GM19438 (cell line): ENCODE measurements around the gene PELI2.

Experiments used
- ATAC-seq: cut with Tn5 transposase; IDR thresholded peaks from one replicate; pipeline ENCODE4 v1.9.1; 2021; ENCODE audit warnings: low read depth; ENCODE audit not compliant: unreplicated experiment

The PELI2 gene

DNA sequence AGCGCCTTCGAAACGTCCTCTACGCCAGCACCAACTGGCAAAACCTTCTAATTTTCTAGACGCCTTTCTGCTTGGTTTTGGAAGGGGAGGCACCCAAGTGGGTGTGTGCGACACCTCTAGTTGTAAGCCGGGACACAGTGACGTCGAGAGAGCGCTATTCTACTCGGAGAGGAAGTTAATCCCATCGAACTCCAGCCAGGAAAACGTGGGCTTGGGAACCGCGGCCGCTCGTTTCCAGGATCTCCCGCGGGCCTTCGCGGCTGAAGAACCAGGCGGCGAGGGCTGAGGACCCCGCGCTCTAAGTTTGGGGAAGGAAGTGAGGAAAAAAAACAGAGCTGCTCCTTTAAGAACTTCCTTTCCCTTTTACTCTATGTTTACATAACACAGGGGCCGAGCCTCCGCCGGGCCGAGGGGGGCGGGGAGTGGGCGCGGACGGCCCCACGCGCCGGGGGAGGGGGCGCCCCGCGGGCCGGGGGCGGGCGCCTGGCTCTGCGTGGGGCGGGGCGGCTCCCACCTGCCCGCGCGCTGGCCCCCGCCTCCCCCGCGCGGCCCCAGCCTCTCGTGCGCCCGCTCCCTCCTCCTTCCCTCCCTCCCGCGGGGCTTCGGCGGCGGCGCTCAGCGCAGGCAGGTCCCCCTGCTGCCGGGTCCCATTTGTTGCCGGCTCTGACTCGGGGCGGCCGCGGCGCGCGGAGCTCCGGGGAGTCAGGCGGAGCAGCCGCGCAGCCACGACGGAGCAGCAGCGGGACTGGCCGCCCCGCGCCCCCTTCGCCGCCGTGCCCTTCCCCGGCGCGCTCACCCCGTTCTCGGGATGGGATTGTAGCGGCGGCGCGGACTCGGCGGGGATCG lies at the start of gene PELI2:
Gene PELI2, plus strand, starts transcription at position 647 of the 846 bp plus-strand sequence. CDS start 250 bp downstream, outside the sequence.
- ATAC-seq, result peak; percentile 78

DNA sequence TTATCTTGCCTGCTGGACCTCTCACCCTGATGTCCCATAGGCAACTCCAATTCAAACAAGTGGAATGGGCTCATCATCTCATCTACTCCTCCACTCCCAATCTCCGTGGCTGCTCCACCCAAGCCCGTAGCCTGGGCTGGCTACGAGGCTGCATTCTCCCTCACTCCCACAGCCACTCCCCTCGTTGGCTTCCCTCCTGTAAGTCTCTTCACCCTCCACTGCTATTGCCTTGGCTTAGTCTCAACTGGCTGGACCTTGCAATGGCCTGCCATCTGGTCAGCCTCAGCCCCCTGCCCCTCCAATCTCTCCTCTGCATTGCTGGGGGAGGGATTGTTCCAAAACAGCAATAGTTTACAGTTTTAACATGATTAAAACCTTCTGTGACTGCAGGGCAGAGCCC lies 44.4 kb upstream of the PELI2 start:
- ATAC-seq, result no peak

DNA sequence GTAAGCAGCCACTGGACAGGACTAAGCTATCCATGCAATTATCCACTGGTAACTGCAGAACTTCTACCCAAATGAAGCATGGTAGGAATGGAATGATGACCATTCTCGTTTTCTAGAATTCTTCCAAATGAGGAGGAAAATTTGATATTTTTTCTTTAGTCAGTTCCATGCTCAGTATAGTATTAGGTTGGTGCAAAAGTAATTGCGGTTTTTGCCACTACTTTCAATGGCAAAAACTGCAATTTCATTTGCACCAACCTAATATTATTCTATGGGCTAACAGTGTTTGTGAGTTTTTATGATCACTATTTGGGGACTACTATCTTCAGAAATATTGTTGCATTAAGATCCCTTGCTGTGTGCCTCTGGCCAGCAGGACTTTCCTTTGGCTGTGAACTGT lies 42.9 kb upstream of the PELI2 start:
- no peak for ATAC-seq

DNA sequence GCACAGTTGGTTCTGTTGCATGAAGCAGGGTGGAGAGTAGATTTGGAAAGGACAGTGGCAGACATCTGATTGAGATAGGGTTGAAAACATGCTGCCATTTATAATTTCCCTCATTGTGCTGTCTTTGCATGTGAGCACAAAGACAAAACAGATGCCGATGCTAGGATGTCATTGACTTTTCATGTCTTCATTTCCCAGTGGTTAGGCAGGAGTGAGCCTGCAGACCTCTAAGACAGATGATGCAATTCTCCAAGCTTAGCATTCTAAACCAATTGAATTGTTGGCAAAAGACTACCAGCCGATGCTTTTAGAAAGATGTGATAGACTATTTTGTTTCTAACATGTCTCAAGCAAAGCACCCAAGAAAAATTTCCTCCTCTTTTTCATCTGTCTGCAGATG lies 37.1 kb upstream of the PELI2 start:
- no peak for ATAC-seq

GRCh38 chr14:56082880-56083279 lies 35.3 kb upstream of the PELI2 start:
- ATAC-seq, result no peak

- ATAC-seq, result no peak
Measured at GRCh38 chr14:56085471-56085870, 32.7 kb upstream of the PELI2 start.

DNA sequence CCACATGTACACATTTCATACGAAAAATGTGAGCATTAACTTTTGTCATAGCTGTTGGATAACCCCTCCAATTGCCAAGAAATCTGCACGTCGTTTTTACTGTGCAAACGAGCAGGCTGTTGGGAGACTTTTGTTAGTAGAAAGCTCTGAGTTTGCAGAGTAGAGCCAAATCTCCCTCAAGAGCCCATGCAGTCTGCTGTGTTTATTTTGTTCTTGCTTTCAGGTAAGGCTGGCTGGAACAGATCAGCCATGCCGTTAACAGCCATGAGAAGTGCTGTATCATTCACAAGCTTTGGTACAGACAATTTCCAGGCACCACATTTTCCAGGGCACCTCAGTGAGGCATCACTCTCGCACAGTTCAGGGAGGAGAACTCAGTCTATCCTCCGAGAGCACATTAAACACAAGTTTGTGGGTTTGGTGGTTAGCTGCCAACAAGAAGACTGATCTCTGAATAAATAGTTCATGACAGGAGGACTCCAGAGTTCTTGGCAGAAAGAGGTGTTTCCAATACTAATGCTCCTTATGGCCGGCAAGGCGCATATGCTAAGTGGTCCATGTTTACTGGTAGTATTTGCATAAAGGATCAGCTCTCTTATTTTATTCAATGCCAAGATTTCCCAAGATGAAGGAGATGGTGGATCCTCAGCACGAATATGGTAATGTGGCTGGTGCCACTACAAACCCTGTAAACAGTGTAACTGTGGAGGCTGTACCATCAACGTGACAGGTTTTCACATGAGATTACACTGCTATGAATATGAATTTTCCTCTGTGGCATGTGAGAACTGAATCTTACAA lies 30.3 kb upstream of the PELI2 start:
- ATAC-seq, result no peak

- ATAC-seq, result no peak
Measured at GRCh38 chr14:56088941-56089340, 29.3 kb upstream of the PELI2 start.

DNA sequence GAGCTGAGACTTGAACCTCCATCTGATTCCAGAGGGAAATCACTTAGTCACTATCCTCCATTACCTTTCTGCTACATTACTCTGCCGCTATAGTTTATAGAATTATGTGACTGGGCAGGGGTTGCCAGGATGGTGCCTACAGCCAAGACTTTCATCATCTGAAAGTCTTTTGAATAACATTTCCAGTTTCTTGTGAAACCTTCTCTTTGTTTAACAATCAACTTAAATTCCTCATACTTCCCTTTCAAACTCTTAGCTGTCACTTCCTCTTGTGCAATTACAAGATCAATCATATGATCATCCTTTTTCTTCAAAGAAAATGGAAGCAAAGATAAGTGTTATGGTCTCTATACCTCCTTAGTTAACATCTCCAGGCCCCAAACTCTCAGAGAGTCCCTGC lies 25.4 kb upstream of the PELI2 start:
- no peak for ATAC-seq

DNA sequence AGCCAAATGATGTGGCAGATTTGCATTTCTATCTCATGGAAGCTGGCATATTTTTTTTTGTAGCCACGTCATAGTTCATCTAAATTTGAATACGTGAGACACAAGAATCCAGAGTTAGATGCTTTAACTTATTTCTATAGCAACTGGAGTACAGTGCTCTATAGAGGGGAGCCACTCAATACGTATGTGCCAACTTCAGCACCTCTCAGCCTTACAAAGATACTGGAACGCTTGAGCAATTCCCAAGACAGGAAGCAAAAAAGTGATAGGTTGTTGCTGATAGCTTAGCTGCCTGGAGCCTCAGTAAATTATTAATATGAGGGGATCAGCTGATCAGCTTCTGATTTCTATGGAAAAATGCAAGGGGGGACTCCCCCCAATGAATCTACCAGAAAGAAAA lies 24.1 kb upstream of the PELI2 start:
- no peak for ATAC-seq

GRCh38 chr14:56098021-56098420 lies 20.2 kb upstream of the PELI2 start:
- no peak for ATAC-seq

DNA sequence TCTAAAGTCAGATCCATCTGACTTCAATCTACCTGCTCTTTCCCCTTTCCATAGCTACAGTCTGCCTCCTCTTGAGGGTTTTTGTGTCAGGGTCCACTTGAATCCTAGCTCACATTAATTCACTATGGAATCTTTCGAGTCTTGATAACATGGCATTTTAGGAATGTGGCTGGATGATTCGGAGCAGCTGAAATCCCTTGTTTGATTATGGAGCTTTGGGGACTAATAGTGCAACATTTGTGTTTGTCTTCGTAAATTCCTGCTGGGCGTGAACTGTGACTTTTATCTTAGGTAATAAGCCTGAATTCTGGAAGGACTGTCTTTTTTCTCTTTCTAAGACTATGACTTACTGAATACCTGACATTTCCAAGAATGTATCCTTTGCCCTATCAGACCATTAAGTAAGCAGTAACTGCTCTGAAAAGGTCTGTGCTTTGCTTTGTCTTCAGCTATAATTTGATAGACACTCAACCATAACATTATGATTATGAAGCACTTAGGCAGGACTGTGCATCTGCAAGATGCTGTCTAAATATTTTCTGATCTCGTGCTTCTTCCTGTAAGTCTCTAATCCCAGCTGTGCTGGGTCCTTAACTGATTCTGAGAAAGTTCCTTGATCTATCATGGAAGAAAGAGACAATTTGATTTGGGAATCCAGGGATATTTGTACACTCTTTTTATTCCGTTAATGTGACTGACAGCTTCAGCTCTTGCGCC lies 19.0 kb upstream of the PELI2 start:
- no peak for ATAC-seq

- ATAC-seq, result no peak
Measured at GRCh38 chr14:56100556-56100955, 17.7 kb upstream of the PELI2 start.

- no peak for ATAC-seq
Measured at GRCh38 chr14:56102941-56103340, 15.3 kb upstream of the PELI2 start.

- no peak for ATAC-seq
Measured at GRCh38 chr14:56107615-56108014, 10.6 kb upstream of the PELI2 start.

GRCh38 chr14:56108057-56108456 lies 10.2 kb upstream of the PELI2 start:
- ATAC-seq, result no peak

GRCh38 chr14:56112781-56113180 lies 5.4 kb upstream of the PELI2 start:
- no peak for ATAC-seq

DNA sequence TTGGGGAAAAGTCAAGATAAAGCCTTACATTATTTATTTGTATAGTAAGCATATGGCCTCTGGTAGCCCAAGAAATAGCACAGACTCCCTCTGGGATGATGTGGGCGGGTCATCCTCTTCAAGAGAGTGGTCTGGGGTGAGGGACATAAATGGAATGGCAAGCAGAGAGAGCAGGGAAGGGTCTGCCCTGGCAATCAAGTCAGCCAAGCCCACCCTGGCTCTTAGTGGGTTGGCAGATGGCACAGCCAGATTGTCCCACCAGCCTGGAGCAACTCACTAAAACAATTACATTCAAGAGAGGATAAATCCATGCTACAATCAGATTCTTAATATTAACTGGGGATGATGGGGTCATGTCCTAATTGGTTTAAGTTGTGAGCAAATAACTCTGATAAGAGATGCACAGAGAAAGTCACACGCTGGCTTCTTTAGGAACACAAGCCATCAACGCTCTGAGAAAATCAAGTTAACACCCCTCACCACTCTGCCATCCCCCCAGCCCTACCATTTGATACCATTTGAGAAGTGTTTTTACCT lies 2.8 kb upstream of the PELI2 start:
- ATAC-seq, result no peak

GRCh38 chr14:56115976-56116893 lies 2.0 kb upstream of the PELI2 start:
- ATAC-seq, result no peak
